ENCODE results near the gene SMIM38. TPM values are rescaled to one million over a fixed set of nuclear protein-coding genes. Genes with fewer than 3 reads are reported as not detected.
"Not testable (repeated sequence)": the region's sequence is repeated elsewhere in the genome, so short reads cannot be mapped to it uniquely, and the experiment has no call there.

SMIM38 gene
- total and polyA plus RNA-seq, 2 donors: 0.09 to 0.24 TPM

DNA sequence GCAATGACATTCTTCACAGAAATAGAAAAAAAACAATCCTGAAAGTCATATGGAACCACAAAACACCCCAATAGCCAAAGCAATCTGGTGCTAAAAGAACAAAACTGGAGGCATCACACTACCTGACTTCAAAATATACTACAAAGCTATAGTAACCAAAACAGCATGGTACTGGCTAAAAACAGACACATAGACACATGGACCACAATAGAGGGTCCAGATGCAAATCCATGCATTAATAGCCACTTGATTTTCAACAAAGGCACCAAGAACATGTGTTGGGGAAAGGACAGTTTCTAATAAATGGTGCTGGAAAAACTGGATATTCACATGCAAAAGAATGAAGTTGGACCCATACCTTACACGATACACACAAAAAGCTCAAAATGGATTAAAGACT is 27.9 kb upstream of the SMIM38 start:
- Histone ChIP-seq H3K27ac (ENCODE audit: low read depth in 1 of 2, low read length in 1 of 2) (no peak overlapping the region), H3K27me3 (ENCODE audit: control insufficient read depth in 2 of 2, insufficient read depth in 1 of 2, low read length in 1 of 2) (no peaks in the 10 kb centered on the region), H3K4me1 (ENCODE audit: control insufficient read depth in 2 of 2, insufficient read depth in 2 of 2, low read length in 2 of 2) (peaks cover 0 to 13% of the 10 kb centered on the region in 2 donors), H3K4me3 (ENCODE audit: low read length in 2 of 2) (no peak overlapping the region), H3K36me3 (ENCODE audit: control insufficient read depth in 2 of 2, insufficient read depth in 2 of 2, low read length in 1 of 2) (no peaks in the 10 kb centered on the region), H3K9me3 (ENCODE audit: control insufficient read depth in 2 of 2, insufficient read depth in 1 of 2, low read length in 1 of 2) (peaks cover 0 to 3% of the 10 kb centered on the region in 2 donors)
- DNase-seq (ENCODE audit: low read depth in 6 of 9, low spot score in 9 of 9): no peak
- WGBS: 97% methylated on average over 1 of the region's 1 CpG

DNA sequence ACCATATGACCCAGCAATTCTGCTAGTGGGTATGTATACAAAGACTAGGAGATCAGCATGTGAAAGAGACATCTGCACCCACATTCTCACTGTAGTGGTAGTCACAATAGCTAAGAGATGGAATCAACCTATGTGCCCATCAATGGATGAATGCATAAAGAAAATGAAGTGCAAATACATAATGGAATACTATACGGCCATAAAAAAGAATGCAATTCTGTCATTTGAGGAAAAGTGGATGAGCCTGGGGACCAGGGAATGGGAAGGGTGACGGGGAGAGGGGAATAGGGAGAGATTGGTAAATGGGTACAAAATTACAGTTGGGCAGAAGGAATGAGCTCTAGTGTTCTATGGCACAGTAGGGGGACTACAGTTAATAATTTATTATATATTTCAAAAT is 26.7 kb upstream of the SMIM38 start:
- WGBS: 97% methylated on average over 2 of the region's 2 CpGs
- Histone ChIP-seq H3K36me3 (ENCODE audit: control insufficient read depth in 2 of 2, insufficient read depth in 2 of 2, low read length in 1 of 2) (no peaks in the 10 kb centered on the region), H3K27ac (ENCODE audit: low read depth in 1 of 2, low read length in 1 of 2) (no peak overlapping the region), H3K27me3 (ENCODE audit: control insufficient read depth in 2 of 2, insufficient read depth in 1 of 2, low read length in 1 of 2) (no peaks in the 10 kb centered on the region), H3K4me3 (ENCODE audit: low read length in 2 of 2) (no peak overlapping the region), H3K4me1 (ENCODE audit: control insufficient read depth in 2 of 2, insufficient read depth in 2 of 2, low read length in 2 of 2) (peaks cover 0 to under 1% of the 10 kb centered on the region in 2 donors), H3K9me3 (ENCODE audit: control insufficient read depth in 2 of 2, insufficient read depth in 1 of 2, low read length in 1 of 2) (peaks cover 0 to 3% of the 10 kb centered on the region in 2 donors)
- DNase-seq (ENCODE audit: low read depth in 6 of 9, low spot score in 9 of 9): no peak

DNA sequence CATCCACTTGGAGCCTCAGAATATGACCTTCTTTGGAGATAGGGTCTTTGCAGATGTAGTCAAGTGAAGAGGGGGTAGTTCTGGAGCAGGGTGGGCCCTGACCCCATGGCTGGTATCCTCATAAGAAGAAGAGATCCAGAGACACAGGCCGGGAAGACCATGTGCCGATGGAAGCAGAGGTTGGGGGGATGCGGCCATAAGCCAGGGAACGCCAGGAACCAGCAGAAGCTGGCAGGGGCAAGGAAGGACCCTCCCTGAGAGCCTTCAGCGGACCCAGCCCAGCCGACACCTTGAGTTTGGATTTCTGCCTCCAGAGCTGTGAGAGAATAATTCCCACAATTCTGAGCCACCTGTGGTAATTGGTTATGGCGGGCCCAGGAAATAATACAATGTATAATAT is 26.1 kb upstream of the SMIM38 start:
- Histone ChIP-seq H3K27me3 (ENCODE audit: control insufficient read depth in 2 of 2, insufficient read depth in 1 of 2, low read length in 1 of 2) (no peaks in the 10 kb centered on the region), H3K9me3 (ENCODE audit: control insufficient read depth in 2 of 2, insufficient read depth in 1 of 2, low read length in 1 of 2) (peaks cover 0 to 3% of the 10 kb centered on the region in 2 donors), H3K4me1 (ENCODE audit: control insufficient read depth in 2 of 2, insufficient read depth in 2 of 2, low read length in 2 of 2) (no peaks in the 10 kb centered on the region), H3K36me3 (ENCODE audit: control insufficient read depth in 2 of 2, insufficient read depth in 2 of 2, low read length in 1 of 2) (no peaks in the 10 kb centered on the region), H3K4me3 (ENCODE audit: low read length in 2 of 2) (no peak overlapping the region), H3K27ac (ENCODE audit: low read depth in 1 of 2, low read length in 1 of 2) (no peak overlapping the region)
- DNase-seq (ENCODE audit: low read depth in 6 of 9, low spot score in 9 of 9): no peak
- 96% methylated on average over 7 of the region's 7 CpGs for WGBS

- Histone ChIP-seq H3K4me1 (ENCODE audit: control insufficient read depth in 2 of 2, insufficient read depth in 2 of 2, low read length in 2 of 2) (no peaks in the 10 kb centered on the region), H3K27me3 (ENCODE audit: control insufficient read depth in 2 of 2, insufficient read depth in 1 of 2, low read length in 1 of 2) (no peaks in the 10 kb centered on the region), H3K27ac (ENCODE audit: low read depth in 1 of 2, low read length in 1 of 2) (no peak overlapping the region), H3K4me3 (ENCODE audit: low read length in 2 of 2) (no peak overlapping the region), H3K9me3 (ENCODE audit: control insufficient read depth in 2 of 2, insufficient read depth in 1 of 2, low read length in 1 of 2) (peaks cover 0 to 3% of the 10 kb centered on the region in 2 donors), H3K36me3 (ENCODE audit: control insufficient read depth in 2 of 2, insufficient read depth in 2 of 2, low read length in 1 of 2) (no peaks in the 10 kb centered on the region)
- WGBS: 74% methylated on average over 9 of the region's 9 CpGs
- no peak for DNase-seq (ENCODE audit: low read depth in 6 of 9, low spot score in 9 of 9)
Measured at GRCh38 chr11:69130654-69131053, 25.1 kb upstream of the SMIM38 start.

- Histone ChIP-seq H3K36me3 (ENCODE audit: control insufficient read depth in 2 of 2, insufficient read depth in 2 of 2, low read length in 1 of 2) (no peaks in the 10 kb centered on the region), H3K4me3 (ENCODE audit: low read length in 2 of 2) (no peak overlapping the region), H3K4me1 (ENCODE audit: control insufficient read depth in 2 of 2, insufficient read depth in 2 of 2, low read length in 2 of 2) (no peaks in the 10 kb centered on the region), H3K27me3 (ENCODE audit: control insufficient read depth in 2 of 2, insufficient read depth in 1 of 2, low read length in 1 of 2) (no peaks in the 10 kb centered on the region), H3K27ac (ENCODE audit: low read depth in 1 of 2, low read length in 1 of 2) (no peak overlapping the region), H3K9me3 (ENCODE audit: control insufficient read depth in 2 of 2, insufficient read depth in 1 of 2, low read length in 1 of 2) (peaks cover 0 to 3% of the 10 kb centered on the region in 2 donors)
- DNase-seq (ENCODE audit: low read depth in 6 of 9, low spot score in 9 of 9): no peak
- 93% methylated on average over 11 of the region's 11 CpGs for WGBS
Measured at GRCh38 chr11:69131121-69131566, 24.6 kb upstream of the SMIM38 start.

DNA sequence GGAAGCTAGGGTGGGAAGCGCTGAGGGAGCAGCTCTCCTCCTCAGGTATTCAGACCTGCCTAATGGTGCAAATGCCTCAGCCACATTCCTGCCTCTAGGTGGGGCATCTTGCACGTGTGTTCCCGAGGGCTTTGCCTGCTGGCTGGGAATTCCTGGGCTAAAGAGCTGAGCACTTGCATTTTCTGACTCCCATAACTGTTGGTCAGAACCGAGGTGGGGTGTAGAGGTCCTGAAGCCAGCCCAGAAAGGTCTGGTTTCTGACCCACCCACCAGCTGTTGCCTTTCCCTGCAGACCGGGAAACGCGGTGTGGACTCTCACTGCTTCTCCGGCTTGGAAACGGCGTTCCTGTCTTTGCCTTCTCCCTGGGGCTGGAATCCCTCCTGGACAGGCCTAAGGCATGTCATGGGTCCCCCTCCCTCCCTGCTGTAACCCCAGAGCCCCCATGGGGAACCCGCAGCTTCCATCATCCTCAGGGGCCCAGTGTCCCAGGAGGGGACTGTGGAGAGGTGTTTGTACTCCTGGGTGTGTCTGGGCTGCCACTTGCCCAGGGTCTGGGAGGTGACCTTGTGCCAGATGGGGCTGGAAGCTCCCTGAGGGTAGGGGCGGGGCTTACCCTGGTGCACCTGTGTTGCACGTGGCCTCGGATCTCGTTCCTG is 24.0 kb upstream of the SMIM38 start:
- H3K27me3 ChIP-seq (ENCODE audit: control insufficient read depth in 2 of 2, insufficient read depth in 1 of 2, low read length in 1 of 2): no peaks in the 10 kb centered on the region
- peak in 1 of 9 donors; percentile 12 for DNase-seq (ENCODE audit: low read depth in 6 of 9, low spot score in 9 of 9)
- peaks cover 0 to 3% of the 10 kb centered on the region in 2 donors for H3K9me3 ChIP-seq (ENCODE audit: control insufficient read depth in 2 of 2, insufficient read depth in 1 of 2, low read length in 1 of 2)
- WGBS: 79% methylated on average over 15 of the region's 15 CpGs
- H3K4me1 ChIP-seq (ENCODE audit: control insufficient read depth in 2 of 2, insufficient read depth in 2 of 2, low read length in 2 of 2): no peaks in the 10 kb centered on the region
- H3K4me3 ChIP-seq (ENCODE audit: low read length in 2 of 2): no peak overlapping the region
- H3K36me3 ChIP-seq (ENCODE audit: control insufficient read depth in 2 of 2, insufficient read depth in 2 of 2, low read length in 1 of 2): no peaks in the 10 kb centered on the region
- no peak overlapping the region for H3K27ac ChIP-seq (ENCODE audit: low read depth in 1 of 2, low read length in 1 of 2)

- Histone ChIP-seq H3K4me3 (ENCODE audit: low read length in 2 of 2) (no peak overlapping the region), H3K27me3 (ENCODE audit: control insufficient read depth in 2 of 2, insufficient read depth in 1 of 2, low read length in 1 of 2) (no peaks in the 10 kb centered on the region), H3K4me1 (ENCODE audit: control insufficient read depth in 2 of 2, insufficient read depth in 2 of 2, low read length in 2 of 2) (no peaks in the 10 kb centered on the region), H3K36me3 (ENCODE audit: control insufficient read depth in 2 of 2, insufficient read depth in 2 of 2, low read length in 1 of 2) (no peaks in the 10 kb centered on the region), H3K27ac (ENCODE audit: low read depth in 1 of 2, low read length in 1 of 2) (no peak overlapping the region), H3K9me3 (ENCODE audit: control insufficient read depth in 2 of 2, insufficient read depth in 1 of 2, low read length in 1 of 2) (peaks cover 0 to 3% of the 10 kb centered on the region in 2 donors)
- no peak for DNase-seq (ENCODE audit: low read depth in 6 of 9, low spot score in 9 of 9)
- WGBS: 94% methylated on average over 7 of the region's 7 CpGs
Measured at GRCh38 chr11:69132301-69132670, 23.4 kb upstream of the SMIM38 start.

- DNase-seq (ENCODE audit: low read depth in 6 of 9, low spot score in 9 of 9): no peak
- Histone ChIP-seq H3K9me3 (ENCODE audit: control insufficient read depth in 2 of 2, insufficient read depth in 1 of 2, low read length in 1 of 2) (no peaks in the 10 kb centered on the region), H3K27ac (ENCODE audit: low read depth in 1 of 2, low read length in 1 of 2) (no peak overlapping the region), H3K36me3 (ENCODE audit: control insufficient read depth in 2 of 2, insufficient read depth in 2 of 2, low read length in 1 of 2) (no peaks in the 10 kb centered on the region), H3K27me3 (ENCODE audit: control insufficient read depth in 2 of 2, insufficient read depth in 1 of 2, low read length in 1 of 2) (no peaks in the 10 kb centered on the region), H3K4me1 (ENCODE audit: control insufficient read depth in 2 of 2, insufficient read depth in 2 of 2, low read length in 2 of 2) (no peaks in the 10 kb centered on the region), H3K4me3 (ENCODE audit: low read length in 2 of 2) (no peak overlapping the region)
- 97% methylated on average over 4 of the region's 4 CpGs for WGBS
Measured at GRCh38 chr11:69133251-69133650, 22.5 kb upstream of the SMIM38 start.

- not testable (repeated sequence) for H3K27ac ChIP-seq (ENCODE audit: low read depth in 1 of 2, low read length in 1 of 2); DNase-seq (ENCODE audit: low read depth in 6 of 9, low spot score in 9 of 9); H3K4me1 ChIP-seq (ENCODE audit: control insufficient read depth in 2 of 2, insufficient read depth in 2 of 2, low read length in 2 of 2); H3K9me3 ChIP-seq (ENCODE audit: control insufficient read depth in 2 of 2, insufficient read depth in 1 of 2, low read length in 1 of 2); H3K27me3 ChIP-seq (ENCODE audit: control insufficient read depth in 2 of 2, insufficient read depth in 1 of 2, low read length in 1 of 2); H3K4me3 ChIP-seq (ENCODE audit: low read length in 2 of 2); H3K36me3 ChIP-seq (ENCODE audit: control insufficient read depth in 2 of 2, insufficient read depth in 2 of 2, low read length in 1 of 2)
- WGBS: 94% methylated on average over 2 of the region's 2 CpGs
Measured at GRCh38 chr11:69134182-69134581, 21.6 kb upstream of the SMIM38 start.

All from thymus (tissue), 11 donors.